Measurements from ENCODE around the gene LRRC26.

Gene LRRC26

DNA sequence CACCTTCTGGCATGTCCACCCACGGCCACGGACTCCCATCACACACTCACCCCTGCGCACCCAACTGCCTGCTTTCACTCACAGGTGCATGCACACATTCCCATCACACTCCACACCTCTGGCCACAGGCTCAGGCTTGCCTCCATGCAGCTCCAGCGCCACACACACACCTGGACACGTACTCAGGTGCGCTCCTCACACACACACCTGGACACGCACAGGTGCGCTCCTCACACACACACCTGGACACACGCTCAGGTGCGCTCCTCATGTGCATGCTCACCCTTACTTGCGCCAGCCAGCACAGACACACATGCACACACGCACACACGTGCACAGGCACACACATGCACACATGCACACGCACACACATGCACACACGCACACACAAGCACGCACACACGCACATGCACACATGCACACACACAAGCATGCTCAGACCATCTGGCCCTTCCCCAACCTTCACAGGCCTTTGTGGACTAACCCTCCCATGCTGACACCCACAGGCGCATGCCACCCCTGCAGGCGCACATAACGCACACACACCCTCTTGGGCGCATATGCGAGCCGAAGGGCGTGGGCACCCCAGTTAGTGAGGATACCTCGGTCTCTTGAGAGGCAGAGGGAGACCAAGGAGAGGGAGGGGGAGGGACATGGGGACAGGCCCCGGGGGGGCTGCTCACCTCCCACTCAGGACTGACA, 22.6 kb downstream of the LRRC26 start:
- no peak overlapping the region for H2AFZ ChIP-seq (ENCODE audit: low read length, unreplicated experiment)

DNA sequence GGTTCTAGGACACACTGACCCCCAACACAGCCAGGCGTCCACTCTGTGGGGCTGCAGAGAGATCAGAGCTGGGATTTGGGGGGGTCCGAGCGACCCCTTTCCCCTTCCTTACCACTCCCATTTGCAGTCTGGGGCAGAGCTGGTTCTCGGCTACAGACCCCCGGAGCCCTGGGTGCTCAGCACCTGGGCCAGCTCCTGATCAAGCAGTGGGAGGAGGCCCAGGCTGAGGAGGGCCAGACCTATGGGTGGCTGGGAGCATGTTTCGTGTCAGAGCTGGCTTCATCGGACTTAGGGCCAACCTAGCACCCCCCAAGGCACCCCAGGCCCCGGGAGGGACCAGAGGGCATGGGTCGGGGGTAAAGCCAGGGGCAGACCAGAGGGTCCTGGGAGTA, 23.3 kb downstream of the LRRC26 start:
- H2AFZ ChIP-seq (ENCODE audit: low read length, unreplicated experiment), result no peak overlapping the region
- H3K27me3 ChIP-seq (ENCODE audit: insufficient read depth, low read length), result peaks cover 19% of the 10 kb centered on the region
- no peaks in the 10 kb centered on the region for H3K36me3 ChIP-seq (ENCODE audit: insufficient read depth, low read length)
- no peak overlapping the region for H3K4me3 ChIP-seq (ENCODE audit: low read depth, low read length)
- no peaks in the 10 kb centered on the region for H3K79me2 ChIP-seq (ENCODE audit: control insufficient read depth, insufficient read depth, low read length, unreplicated experiment)
- no peaks in the 10 kb centered on the region for H3K4me1 ChIP-seq (ENCODE audit: control insufficient read depth, insufficient read depth, low read length, unreplicated experiment)
- H3K27ac ChIP-seq (ENCODE audit: low read depth, low read length), result no peak overlapping the region

More for the DNA sequence above, 22.6 kb downstream of the LRRC26 start:
- no peaks in the 10 kb centered on the region for H3K79me2 ChIP-seq (ENCODE audit: control insufficient read depth, insufficient read depth, low read length, unreplicated experiment)
- no peaks in the 10 kb centered on the region for H3K4me1 ChIP-seq (ENCODE audit: control insufficient read depth, insufficient read depth, low read length, unreplicated experiment)
- H3K36me3 ChIP-seq (ENCODE audit: insufficient read depth, low read length), result no peaks in the 10 kb centered on the region
- H3K4me3 ChIP-seq (ENCODE audit: low read depth, low read length), result no peak overlapping the region
- H3K27ac ChIP-seq (ENCODE audit: low read depth, low read length), result no peak overlapping the region
- H3K27me3 ChIP-seq (ENCODE audit: insufficient read depth, low read length), result peaks cover 13% of the 10 kb centered on the region

DNA sequence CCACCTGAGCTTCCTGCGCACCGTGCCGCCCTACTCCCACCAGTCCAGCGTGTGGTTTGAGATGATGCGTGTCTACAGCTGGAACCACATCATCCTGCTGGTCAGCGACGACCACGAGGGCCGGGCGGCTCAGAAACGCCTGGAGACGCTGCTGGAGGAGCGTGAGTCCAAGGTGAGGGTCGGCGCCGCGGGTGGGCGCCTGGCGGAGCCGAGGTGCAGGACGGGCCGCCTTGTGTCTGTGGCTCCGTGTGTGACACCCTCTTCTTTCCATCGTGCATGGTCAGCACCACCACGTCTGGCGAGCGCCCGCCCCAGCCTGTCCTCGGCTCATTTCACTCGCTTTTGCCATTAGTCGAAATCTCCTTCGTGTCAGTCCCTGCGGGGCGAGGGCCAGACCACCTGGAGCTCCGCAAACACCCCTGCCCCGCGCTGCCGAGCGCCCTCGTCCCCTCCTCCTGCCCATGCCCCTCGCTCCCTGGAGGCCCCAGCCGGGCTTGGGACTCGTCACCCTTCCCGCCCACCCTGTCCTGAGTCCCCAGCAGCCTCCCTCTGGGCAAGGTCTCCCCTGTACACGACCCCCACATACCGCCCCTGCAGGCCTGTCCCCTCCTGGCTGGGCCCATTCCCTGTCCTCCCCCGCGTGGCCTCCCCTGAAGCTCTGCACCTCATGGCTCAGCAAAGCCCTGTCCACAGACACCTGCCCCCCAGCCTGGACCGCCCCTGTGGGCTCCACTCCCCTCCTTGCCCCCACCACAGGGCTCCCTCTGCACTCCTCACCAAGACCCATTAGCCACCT, 23.9 kb downstream of the LRRC26 start:
- H3K27ac ChIP-seq (ENCODE audit: low read depth, low read length), result no peak overlapping the region
- peaks cover 24% of the 10 kb centered on the region for H3K27me3 ChIP-seq (ENCODE audit: insufficient read depth, low read length)
- no peaks in the 10 kb centered on the region for H3K79me2 ChIP-seq (ENCODE audit: control insufficient read depth, insufficient read depth, low read length, unreplicated experiment)
- no peaks in the 10 kb centered on the region for H3K36me3 ChIP-seq (ENCODE audit: insufficient read depth, low read length)
- no peaks in the 10 kb centered on the region for H3K4me1 ChIP-seq (ENCODE audit: control insufficient read depth, insufficient read depth, low read length, unreplicated experiment)
- H3K4me3 ChIP-seq (ENCODE audit: low read depth, low read length), result no peak overlapping the region
- no peak overlapping the region for H2AFZ ChIP-seq (ENCODE audit: low read length, unreplicated experiment)

DNA sequence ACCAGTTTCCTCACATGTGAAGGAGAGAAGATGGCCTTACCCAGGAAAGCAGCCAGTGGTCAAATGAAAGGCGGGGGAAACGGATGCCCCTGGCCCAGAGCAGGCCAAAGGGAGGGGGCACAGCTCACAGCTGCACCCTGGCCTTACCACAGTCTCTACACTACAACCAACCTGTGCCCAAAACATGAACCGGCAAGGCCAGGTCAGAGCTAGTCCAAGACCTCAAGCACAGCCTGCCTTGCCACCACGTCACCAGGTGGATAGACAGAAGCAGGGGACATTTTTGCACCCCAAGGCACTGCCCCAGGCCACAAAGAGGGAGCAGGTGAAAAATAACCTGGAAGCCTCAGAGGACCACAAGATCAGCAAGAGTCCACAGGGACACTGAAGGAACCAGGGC, 26.4 kb downstream of the LRRC26 start:
- Histone ChIP-seq H3K27me3 (ENCODE audit: insufficient read depth, low read length) (peaks cover 48% of the 10 kb centered on the region), H3K36me3 (ENCODE audit: insufficient read depth, low read length) (no peaks in the 10 kb centered on the region), H3K79me2 (ENCODE audit: control insufficient read depth, insufficient read depth, low read length, unreplicated experiment) (no peaks in the 10 kb centered on the region), H3K4me3 (ENCODE audit: low read depth, low read length) (no peak overlapping the region), H3K4me1 (ENCODE audit: control insufficient read depth, insufficient read depth, low read length, unreplicated experiment) (no peaks in the 10 kb centered on the region), H3K27ac (ENCODE audit: low read depth, low read length) (no peak overlapping the region), H2AFZ (ENCODE audit: low read length, unreplicated experiment) (no peak overlapping the region)

DNA sequence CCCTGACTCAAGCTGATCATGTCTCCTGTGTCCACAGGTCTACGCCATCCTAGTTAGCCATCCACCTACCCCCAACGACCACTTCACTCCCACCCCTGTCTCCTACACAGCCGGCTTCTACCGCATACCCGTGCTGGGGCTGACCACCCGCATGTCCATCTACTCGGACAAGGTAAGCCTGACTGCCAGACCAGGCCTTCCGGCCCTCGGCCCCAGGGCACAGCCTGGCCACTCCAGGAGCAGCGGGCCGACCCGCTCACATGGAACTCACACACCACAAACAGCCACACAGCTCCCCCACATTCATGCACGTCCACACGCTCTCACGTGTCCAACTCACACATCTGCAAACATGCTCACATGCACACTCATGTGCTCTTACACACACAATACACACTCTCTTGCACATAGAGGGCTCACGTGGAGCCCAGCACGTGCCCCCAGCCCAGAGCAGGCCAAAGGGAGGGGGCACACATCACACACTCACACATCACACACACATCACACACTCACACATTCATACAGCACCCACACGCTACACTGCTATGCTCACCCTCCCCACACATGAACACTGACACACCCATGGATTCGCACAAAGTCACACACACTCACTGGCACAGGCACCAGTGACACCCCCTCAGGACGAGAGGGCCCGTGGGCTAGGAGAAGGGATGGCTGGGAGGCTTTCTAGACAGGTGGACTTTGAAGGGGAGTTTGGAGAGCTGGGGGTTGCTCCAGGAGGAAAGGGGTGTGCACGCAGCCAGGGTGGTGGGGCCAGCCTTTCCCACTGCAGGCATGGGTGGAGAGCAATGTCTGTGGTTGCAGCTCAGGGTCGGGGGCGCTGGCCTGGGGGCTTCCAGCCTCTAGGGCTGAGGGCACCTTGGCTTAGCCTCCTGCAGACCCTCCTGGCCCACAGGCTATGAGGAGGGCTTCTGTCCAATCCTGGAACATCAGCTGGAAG, 27.6 kb downstream of the LRRC26 start:
- H3K4me3 ChIP-seq (ENCODE audit: low read depth, low read length), result no peak overlapping the region
- no peaks in the 10 kb centered on the region for H3K79me2 ChIP-seq (ENCODE audit: control insufficient read depth, insufficient read depth, low read length, unreplicated experiment)
- no peaks in the 10 kb centered on the region for H3K36me3 ChIP-seq (ENCODE audit: insufficient read depth, low read length)
- H2AFZ ChIP-seq (ENCODE audit: low read length, unreplicated experiment), result no peak overlapping the region
- H3K4me1 ChIP-seq (ENCODE audit: control insufficient read depth, insufficient read depth, low read length, unreplicated experiment), result no peaks in the 10 kb centered on the region
- H3K27ac ChIP-seq (ENCODE audit: low read depth, low read length), result no peak overlapping the region
- H3K27me3 ChIP-seq (ENCODE audit: insufficient read depth, low read length), result peaks cover 53% of the 10 kb centered on the region

DNA sequence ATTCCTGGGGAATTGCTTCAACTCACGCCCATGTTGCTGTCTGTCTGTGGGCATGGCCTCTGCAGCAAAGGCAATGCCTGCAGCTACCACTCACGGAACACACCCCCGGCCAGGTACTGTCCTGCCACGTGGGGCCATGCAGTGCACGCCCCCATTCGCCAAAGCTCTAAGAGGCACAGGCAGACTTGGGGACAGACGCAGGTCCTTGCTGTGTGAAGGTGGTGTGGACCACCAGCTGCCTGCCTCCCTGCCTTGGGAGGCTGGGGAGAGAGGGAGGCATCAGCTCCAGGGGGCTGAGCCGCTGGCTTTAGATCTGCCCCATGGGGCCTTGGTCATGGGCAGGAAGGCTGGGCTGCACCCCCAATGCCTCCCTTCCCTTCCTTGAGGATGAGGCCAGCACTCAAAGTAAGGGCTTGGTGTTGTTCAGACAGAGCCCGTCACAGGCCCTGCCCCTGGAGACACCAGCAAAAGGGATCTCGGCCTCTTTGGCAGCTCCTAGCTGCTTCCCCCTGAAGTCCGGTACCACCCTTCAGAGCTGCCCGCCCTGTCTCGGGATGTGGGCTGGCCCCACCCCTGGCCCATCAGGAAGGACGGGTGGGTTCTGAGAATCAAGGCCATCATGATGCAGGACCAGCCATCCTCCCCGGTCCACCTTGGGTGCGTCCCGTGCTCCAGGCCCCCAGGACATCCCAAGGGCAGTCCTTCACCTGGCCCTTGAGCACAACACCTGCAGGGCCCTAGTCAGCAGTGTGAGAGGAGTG, 28.6 kb downstream of the LRRC26 start:
- Histone ChIP-seq H3K4me3 (ENCODE audit: low read depth, low read length) (no peak overlapping the region), H3K36me3 (ENCODE audit: insufficient read depth, low read length) (no peaks in the 10 kb centered on the region), H3K27ac (ENCODE audit: low read depth, low read length) (no peak overlapping the region), H2AFZ (ENCODE audit: low read length, unreplicated experiment) (no peak overlapping the region), H3K4me1 (ENCODE audit: control insufficient read depth, insufficient read depth, low read length, unreplicated experiment) (no peaks in the 10 kb centered on the region), H3K27me3 (ENCODE audit: insufficient read depth, low read length) (peaks cover 62% of the 10 kb centered on the region), H3K79me2 (ENCODE audit: control insufficient read depth, insufficient read depth, low read length, unreplicated experiment) (no peaks in the 10 kb centered on the region)

DNA sequence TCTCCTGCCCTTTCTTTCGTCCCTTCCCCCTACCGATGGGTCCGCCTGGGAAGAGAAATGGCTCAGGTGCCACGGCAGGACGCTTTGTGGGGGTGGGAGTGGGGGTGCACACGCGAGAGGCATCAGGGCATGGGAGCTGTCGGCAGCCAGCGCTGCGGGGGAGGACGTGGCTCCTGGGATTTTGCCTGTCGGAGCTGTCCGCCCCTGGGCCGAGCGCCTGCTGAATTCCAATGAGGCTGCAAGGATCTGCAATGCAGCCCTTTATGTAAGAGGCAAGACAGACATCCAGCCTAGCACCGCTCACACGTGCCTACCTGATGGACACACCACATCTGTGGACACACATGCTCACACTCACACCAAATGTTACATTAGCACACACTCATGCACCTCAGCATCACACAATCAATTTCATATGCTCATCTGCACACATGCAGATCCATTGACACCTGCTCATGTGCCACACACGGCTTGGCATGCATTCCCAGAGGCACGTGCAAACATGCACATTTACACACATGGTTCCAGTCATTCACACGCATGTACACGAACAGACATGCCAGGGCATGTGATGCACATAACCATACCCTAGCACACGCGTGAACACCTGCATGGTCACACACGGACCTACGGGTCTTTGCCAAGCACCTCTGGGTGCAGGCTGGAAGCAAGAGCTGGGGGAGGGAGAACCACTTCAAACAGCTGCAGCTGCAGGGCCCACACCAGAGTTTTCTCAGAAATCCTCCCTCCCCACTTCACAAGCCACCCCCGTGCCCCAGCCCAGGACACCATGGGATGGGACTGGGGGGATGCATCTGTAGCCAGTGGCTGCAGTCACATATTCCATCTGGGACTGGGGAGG, 29.5 kb downstream of the LRRC26 start:
- no peaks in the 10 kb centered on the region for H3K36me3 ChIP-seq (ENCODE audit: insufficient read depth, low read length)
- H3K27me3 ChIP-seq (ENCODE audit: insufficient read depth, low read length), result peaks cover 68% of the 10 kb centered on the region
- H2AFZ ChIP-seq (ENCODE audit: low read length, unreplicated experiment), result no peak overlapping the region
- H3K4me3 ChIP-seq (ENCODE audit: low read depth, low read length), result no peak overlapping the region
- H3K79me2 ChIP-seq (ENCODE audit: control insufficient read depth, insufficient read depth, low read length, unreplicated experiment), result no peaks in the 10 kb centered on the region
- no peaks in the 10 kb centered on the region for H3K4me1 ChIP-seq (ENCODE audit: control insufficient read depth, insufficient read depth, low read length, unreplicated experiment)
- H3K27ac ChIP-seq (ENCODE audit: low read depth, low read length), result no peak overlapping the region

DNA sequence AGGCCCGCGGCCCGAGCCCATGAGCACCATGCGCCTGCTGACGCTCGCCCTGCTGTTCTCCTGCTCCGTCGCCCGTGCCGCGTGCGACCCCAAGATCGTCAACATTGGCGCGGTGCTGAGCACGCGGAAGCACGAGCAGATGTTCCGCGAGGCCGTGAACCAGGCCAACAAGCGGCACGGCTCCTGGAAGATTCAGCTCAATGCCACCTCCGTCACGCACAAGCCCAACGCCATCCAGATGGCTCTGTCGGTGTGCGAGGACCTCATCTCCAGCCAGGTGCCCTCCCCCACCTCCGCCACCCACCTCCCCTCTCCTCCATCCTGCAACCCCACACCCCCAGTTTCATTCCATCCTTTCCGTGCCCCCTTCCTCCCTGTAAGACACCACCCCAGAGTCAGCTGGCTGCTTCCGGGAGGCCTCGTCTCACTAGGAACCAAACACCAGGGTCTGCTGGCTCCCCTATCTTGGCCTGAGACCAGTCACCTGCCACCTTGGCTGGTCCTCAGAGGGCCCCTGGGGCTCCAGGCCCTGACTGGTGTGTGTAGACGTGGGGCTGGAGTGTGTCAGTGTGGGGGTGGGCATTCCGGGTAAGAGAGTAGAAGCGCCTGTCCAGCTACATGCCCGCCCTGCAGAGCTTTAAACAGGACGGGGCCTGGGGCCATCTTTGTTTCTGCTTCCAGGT, 30.2 kb downstream of the LRRC26 start:
- Histone ChIP-seq H3K27ac (ENCODE audit: low read depth, low read length) (no peak overlapping the region), H3K4me3 (ENCODE audit: low read depth, low read length) (no peak overlapping the region), H3K27me3 (ENCODE audit: insufficient read depth, low read length) (peaks cover 68% of the 10 kb centered on the region), H3K4me1 (ENCODE audit: control insufficient read depth, insufficient read depth, low read length, unreplicated experiment) (no peaks in the 10 kb centered on the region), H2AFZ (ENCODE audit: low read length, unreplicated experiment) (no peak overlapping the region), H3K79me2 (ENCODE audit: control insufficient read depth, insufficient read depth, low read length, unreplicated experiment) (no peaks in the 10 kb centered on the region), H3K36me3 (ENCODE audit: insufficient read depth, low read length) (no peaks in the 10 kb centered on the region)

DNA sequence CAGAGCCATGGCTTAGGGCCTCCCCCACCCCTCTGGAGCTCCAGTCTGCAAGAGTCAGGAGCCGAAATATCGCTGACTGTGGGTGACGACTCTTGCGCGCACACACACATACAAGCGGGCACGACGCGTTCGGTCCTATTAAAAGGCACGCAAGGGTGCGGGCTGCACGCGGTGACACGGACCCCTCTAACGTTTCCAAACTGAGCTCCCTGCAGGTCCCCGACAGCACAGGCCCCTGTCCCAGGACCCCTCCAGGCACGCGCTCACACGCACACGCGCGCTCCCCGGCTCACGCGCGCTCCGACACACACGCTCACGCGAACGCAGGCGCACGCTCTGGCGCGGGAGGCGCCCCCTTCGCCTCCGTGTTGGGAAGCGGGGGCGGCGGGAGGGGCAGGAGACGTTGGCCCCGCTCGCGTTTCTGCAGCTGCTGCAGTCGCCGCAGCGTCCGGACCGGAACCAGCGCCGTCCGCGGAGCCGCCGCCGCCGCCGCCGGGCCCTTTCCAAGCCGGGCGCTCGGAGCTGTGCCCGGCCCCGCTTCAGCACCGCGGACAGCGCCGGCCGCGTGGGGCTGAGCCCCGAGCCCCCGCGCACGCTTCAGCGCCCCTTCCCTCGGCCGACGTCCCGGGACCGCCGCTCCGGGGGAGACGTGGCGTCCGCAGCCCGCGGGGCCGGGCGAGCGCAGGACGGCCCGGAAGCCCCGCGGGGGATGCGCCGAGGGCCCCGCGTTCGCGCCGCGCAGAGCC, 31.0 kb downstream of the LRRC26 start, which contains the start of gene GRIN1:
TSS of gene GRIN1 (plus strand) at position 433 of the 746 bp plus-strand sequence. CDS start 333 bp downstream, outside the sequence.
- H3K27ac ChIP-seq (ENCODE audit: low read depth, low read length), result no peak within 1 kb of the TSS
- no peaks in the 10 kb centered on the region for H3K4me1 ChIP-seq (ENCODE audit: control insufficient read depth, insufficient read depth, low read length, unreplicated experiment)
- H3K79me2 ChIP-seq (ENCODE audit: control insufficient read depth, insufficient read depth, low read length, unreplicated experiment), result no peaks in the 10 kb centered on the region
- H3K4me3 ChIP-seq (ENCODE audit: low read depth, low read length), result no peak within 1 kb of the TSS
- H2AFZ ChIP-seq (ENCODE audit: low read length, unreplicated experiment), result no peak within 1 kb of the TSS
- no peaks in the 10 kb centered on the region for H3K36me3 ChIP-seq (ENCODE audit: insufficient read depth, low read length)
- H3K27me3 ChIP-seq (ENCODE audit: insufficient read depth, low read length), result peaks cover 68% of the 10 kb centered on the region
